ENCODE data around the gene CAMK2N1. TPM values are rescaled to one million over a fixed set of nuclear protein-coding genes. Genes with fewer than 3 reads are reported as not detected.
A peak's percentile ranks its signal among the peaks of the same experiment; 100 is the strongest.
"Not testable (repeated sequence)": the region's sequence is repeated elsewhere in the genome, so short reads cannot be mapped to it uniquely, and the experiment has no call there.

CAMK2N1 gene
- total RNA-seq: under 1 TPM; 0.81 to 0.87 TPM

DNA sequence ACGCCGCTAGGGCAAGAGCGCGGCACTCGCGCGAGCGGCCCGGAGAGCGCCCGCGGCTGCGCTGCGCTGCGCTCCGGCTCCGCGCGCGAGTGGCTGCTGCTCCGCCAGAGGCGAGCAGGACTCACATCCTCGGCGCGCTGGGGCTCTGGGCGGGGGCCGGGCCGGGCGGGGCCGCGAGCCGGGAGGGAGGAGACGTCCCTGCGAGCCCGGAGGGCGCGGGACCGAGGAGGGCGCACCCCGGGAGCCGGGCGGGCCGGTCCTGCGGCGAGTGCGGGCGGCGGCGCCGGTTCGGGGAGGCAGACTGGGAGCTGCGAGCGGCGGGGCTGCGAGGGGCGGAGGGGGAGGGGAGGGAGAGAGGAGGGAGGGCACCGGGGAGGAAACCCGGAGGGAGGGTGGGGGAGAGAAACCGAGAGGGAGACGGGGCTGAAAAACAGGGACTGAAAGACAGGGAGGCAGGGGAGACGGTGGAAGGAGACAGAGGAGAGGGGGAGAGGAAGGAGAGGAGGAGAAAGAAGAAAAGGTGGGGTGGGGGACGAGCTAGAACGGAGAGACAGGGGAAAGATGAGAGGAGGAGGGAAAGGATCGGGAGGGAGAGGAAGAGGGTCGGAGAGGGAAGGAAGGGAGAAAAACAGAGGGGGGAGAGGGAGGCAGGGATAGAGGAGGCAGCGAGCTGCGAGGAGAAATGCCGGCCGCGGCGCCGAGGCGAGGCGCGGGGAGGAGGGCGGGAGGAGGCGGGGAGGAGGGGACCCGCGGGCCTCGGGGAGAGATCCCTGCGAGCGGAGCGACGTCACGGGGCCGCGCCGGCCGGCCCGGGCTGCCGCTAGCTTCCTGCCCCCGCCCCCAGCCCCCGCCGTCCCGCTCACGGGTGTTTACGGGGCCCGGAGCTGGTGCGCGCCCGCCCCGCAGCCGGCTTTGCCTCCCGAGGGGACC lies at the start of gene CAMK2N1:
Gene CAMK2N1 (minus strand): TSS at position 684 of the 930 bp plus-strand sequence. CDS start 831 bp downstream, outside the sequence.
- Mint-ChIP-seq H3K27ac (peak within 1 kb of the TSS; percentile 6), H3K36me3 (no peaks in the 10 kb centered on the region), H3K9me3 (no peaks in the 10 kb centered on the region), H3K4me1 (ENCODE audit: low read depth) (peaks cover 14% of the 10 kb centered on the region), H3K4me3 (peak within 1 kb of the TSS; percentile 75), H3K27me3 (peaks cover 48% of the 10 kb centered on the region)
- peak; percentile 71 for DNase-seq
- intact Hi-C loops (cut with micrococcal nuclease): no loop called here
- CTCF ChIA-PET: interaction anchor here (1.1 kb wide), 1 partner anchor 108 kb away, joined by 3 read pairs; no protein-coding TSS in a partner anchor
- POLR2A ChIA-PET: no interaction called here

DNA sequence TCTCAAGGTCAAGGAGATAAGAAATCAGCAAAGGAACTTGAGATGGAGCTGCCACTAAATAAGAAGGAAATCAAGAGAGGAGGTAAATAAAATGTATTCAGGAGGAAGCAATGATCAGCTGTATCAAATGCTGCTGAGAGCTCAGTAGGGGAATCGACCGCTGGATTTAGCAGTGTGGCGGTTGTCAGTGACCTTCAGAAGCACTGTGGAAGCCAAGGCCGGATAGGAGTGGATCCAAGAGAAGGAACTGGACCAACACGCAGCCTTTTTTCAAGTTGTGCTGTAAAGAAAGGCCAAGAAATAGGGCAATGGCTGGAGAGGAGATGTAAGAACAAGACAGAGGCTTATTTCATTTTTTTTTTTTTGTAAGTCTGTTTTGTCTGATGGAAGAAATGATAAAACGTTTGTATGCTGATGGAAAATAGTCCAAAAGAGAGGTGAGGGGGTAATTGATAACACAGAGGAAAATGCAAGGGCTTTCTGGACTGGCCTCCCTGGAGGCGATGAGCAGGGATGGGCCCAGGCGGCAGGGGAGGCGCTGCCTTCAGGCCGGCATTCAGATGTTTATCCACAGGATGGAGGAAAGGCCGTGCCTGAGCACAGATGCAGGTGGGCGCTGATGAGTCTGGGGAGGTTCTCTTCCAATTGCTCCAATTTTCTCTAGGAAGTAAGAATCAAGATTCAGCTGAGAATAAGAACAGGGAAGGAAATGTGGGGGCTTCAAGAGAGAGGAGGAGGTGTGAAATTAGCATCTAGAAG lies 48.8 kb upstream of the CAMK2N1 start:
- intact Hi-C loops (cut with micrococcal nuclease): no loop called here
- DNase-seq: no peak
- H3K27me3 Mint-ChIP-seq: peaks cover 39% of the 10 kb centered on the region
- no peaks in the 10 kb centered on the region for H3K9me3 Mint-ChIP-seq
- no peaks in the 10 kb centered on the region for H3K4me1 Mint-ChIP-seq (ENCODE audit: low read depth)
- H3K36me3 Mint-ChIP-seq: no peaks in the 10 kb centered on the region
- H3K4me3 Mint-ChIP-seq: no peak overlapping the region
- ChIA-PET POLR2A (no interaction called here), CTCF (interaction anchor here (1.0 to 1.1 kb wide), 2 partner anchors 11 to 98 kb away, joined by 3 read pairs; partner anchors contain the start of gene PINK1)
- H3K27ac Mint-ChIP-seq: no peak overlapping the region

DNA sequence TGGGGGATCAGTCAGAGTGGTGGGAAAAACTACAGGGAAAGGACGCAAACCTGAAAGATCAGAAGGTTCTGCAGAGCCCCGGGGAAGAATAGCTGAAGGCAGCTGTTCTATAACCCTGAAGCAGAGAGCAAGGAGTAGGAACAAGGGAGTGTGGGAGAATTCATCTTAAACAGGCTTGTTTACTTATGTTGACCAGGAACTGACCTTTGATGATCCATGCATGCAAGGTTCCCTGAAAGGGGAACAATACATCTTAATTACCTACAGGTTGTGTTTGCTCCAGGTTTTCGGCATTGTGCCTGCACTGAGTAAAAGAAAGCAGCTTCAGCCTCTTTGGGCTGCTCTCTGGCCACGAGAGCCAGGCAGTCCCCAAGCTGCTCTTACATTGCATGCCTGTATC lies 47.6 kb upstream of the CAMK2N1 start:
- intact Hi-C loops (cut with micrococcal nuclease): no loop called here
- ChIA-PET CTCF (no interaction called here), POLR2A (no interaction called here)
- DNase-seq: no peak
- peaks cover 47% of the 10 kb centered on the region for H3K27me3 Mint-ChIP-seq
- no peak overlapping the region for H3K27ac Mint-ChIP-seq
- H3K36me3 Mint-ChIP-seq: no peaks in the 10 kb centered on the region
- no peaks in the 10 kb centered on the region for H3K9me3 Mint-ChIP-seq
- H3K4me3 Mint-ChIP-seq: no peak overlapping the region
- H3K4me1 Mint-ChIP-seq (ENCODE audit: low read depth): no peaks in the 10 kb centered on the region

DNA sequence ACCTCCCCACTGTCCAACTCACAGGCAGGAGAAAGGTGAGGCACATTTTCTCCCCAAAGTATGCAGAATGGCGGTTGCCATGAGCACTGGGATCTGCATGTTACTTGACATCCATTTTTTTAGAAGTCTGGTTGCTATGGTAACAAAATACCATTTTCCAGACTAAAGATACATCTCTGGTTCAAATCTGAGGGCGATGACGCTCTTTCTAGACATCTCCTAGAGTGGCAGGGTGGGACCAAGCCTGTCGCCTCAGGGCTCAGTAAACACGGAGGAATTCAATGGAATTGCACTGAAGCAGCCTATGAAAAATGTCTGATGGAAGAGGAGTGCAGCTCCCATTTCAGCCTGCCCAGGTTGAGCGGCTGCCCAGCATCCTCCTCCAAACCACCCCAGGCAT lies 44.9 kb upstream of the CAMK2N1 start:
- Mint-ChIP-seq H3K4me3 (no peak overlapping the region), H3K27me3 (peaks cover 51% of the 10 kb centered on the region)
- intact Hi-C loops (cut with micrococcal nuclease): no loop called here

DNA sequence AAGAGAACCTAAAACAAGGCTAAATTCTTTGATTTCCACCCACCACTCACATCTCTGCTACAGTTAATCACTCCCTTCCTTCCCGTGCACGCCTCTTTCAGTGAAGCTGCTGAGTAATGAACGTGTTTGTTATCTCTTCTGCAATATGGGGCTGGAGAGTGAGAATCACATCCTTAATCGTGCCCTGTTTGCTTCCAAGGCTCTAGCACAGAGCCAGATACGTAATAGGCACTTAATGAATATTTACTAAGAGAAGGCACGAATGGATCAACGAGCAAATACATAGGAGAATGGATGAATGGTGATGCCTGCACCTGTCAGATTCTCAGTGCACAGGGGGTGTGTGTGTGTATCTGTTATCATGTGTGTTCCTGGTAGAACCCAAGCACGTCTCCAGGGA lies 44.3 kb upstream of the CAMK2N1 start:
- intact Hi-C loops (cut with micrococcal nuclease): no loop called here
- no peak overlapping the region for H3K27ac Mint-ChIP-seq
- no peak for DNase-seq
- H3K36me3 Mint-ChIP-seq: no peaks in the 10 kb centered on the region
- H3K4me1 Mint-ChIP-seq (ENCODE audit: low read depth): no peaks in the 10 kb centered on the region
- no peak overlapping the region for H3K4me3 Mint-ChIP-seq
- H3K27me3 Mint-ChIP-seq: peaks cover 48% of the 10 kb centered on the region
- ChIA-PET CTCF (no interaction called here), POLR2A (no interaction called here)
- H3K9me3 Mint-ChIP-seq: no peaks in the 10 kb centered on the region

More for the DNA sequence above, 44.9 kb upstream of the CAMK2N1 start:
- Mint-ChIP-seq H3K36me3 (no peaks in the 10 kb centered on the region), H3K4me1 (ENCODE audit: low read depth) (no peaks in the 10 kb centered on the region), H3K27ac (no peak overlapping the region), H3K9me3 (no peaks in the 10 kb centered on the region)
- no peak for DNase-seq
- ChIA-PET CTCF (no interaction called here), POLR2A (no interaction called here)

DNA sequence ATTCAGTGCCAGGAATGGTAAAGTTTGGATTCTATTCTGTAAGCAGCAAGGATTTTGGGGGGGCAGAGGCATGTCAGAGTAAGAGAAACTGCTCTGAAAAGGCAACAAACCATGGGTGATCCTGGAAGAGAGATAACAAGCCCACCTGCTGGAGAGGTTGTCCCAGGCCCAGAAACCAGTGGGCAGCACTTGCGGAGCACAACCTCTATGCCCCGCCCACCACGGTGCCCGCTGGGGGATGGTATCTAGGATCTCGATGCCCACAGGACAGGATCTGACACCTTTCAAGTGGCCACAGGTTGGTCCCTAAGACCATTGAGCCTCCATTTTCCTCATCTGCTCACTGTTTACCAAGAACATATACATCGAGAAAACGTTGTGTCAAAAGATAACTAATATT lies 42.2 kb upstream of the CAMK2N1 start:
- H3K36me3 Mint-ChIP-seq: no peaks in the 10 kb centered on the region
- no peak overlapping the region for H3K27ac Mint-ChIP-seq
- no peak overlapping the region for H3K4me3 Mint-ChIP-seq
- H3K27me3 Mint-ChIP-seq: peaks cover 36% of the 10 kb centered on the region
- CTCF ChIA-PET: no interaction called here
- POLR2A ChIA-PET: no interaction called here
- intact Hi-C loops (cut with micrococcal nuclease): no loop called here
- H3K4me1 Mint-ChIP-seq (ENCODE audit: low read depth): no peaks in the 10 kb centered on the region
- DNase-seq: no peak
- no peaks in the 10 kb centered on the region for H3K9me3 Mint-ChIP-seq

DNA sequence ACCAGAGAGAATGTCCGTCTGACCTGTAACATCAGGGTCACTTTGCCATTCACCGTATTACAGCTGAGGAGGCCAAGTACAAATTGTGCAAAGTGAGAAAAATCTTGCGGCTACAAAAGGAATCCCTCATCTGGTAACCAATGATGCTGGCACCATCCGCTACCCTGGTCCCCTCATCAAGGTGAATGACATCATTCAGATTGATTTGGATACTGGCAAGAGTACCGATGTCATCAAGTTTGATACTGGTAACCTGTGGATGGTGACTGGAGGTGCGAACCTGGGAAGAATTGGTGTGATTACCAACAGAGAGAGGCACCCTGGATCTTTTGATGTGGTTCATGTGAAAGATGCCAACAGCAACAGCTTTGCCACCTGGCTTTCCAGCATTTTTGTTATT lies 40.3 kb upstream of the CAMK2N1 start:
- Mint-ChIP-seq H3K9me3 (no peaks in the 10 kb centered on the region), H3K36me3 (no peaks in the 10 kb centered on the region), H3K27me3 (peaks cover 30% of the 10 kb centered on the region), H3K4me1 (ENCODE audit: low read depth) (no peaks in the 10 kb centered on the region), H3K4me3 (no peak overlapping the region), H3K27ac (no peak overlapping the region)
- POLR2A ChIA-PET: no interaction called here
- DNase-seq: no peak
- intact Hi-C loops (cut with micrococcal nuclease): no loop called here
- CTCF ChIA-PET: interaction anchor here (1.0 kb wide), 1 partner anchor 9 kb away, joined by 5 read pairs; no protein-coding TSS in a partner anchor

DNA sequence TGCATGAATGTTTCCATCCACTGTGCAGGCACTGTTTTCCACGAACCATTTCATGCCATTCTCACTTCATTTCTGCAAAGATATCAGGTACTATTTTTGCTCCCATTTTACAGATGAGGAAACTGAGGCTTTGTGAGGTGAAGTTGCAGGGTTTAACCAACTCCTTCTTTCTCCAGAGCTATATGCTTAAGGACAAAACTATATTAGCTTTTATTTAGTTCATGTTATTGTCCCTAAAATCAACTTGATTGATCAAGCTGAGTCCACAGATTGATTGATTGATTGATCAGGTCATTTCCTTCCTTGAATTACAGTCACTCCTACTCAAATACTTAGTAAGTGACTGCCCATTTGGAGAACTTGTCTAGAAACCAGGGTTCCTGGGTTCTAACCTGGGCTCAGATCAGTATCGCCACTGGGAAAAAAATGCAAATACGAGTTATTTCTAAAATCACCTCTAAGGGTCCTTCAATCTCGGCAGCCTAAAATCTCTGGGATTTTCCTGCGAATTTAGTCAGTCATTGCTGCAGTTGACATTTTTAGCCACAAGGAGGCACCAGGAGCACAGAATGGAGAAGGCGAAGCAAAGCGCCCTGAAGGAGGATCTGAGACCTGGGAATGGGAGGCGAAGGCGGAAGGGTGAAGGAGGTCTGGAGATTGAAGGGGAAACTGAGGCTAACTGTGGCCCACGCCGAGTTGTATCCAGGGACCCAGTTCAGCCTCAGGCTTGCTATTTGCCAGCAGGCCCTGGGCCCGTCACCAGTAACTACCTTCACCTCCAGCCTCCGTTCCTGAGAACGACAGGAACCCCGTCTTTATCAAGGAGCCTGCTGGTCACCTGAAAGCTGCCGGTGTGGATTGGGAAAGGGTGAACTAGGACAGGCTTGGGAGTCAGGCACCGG lies 36.2 kb upstream of the CAMK2N1 start:
- POLR2A ChIA-PET: no interaction called here
- CTCF ChIA-PET: interaction anchor here (0.7 to 3.9 kb wide), 13 partner anchors 8 to 673 kb away, joined by 3 to 32 read pairs (median 4); partner anchors contain the start of gene PINK1
- no peaks in the 10 kb centered on the region for H3K36me3 Mint-ChIP-seq
- H3K9me3 Mint-ChIP-seq: no peaks in the 10 kb centered on the region
- DNase-seq: peak; percentile 72
- no peak overlapping the region for H3K4me3 Mint-ChIP-seq
- H3K4me1 Mint-ChIP-seq (ENCODE audit: low read depth): no peaks in the 10 kb centered on the region
- intact Hi-C loops (cut with micrococcal nuclease): loop anchor here (1.0 kb wide), 1 partner anchor 118 kb away; no protein-coding TSS in a partner anchor
- no peak overlapping the region for H3K27ac Mint-ChIP-seq
- peaks cover 5% of the 10 kb centered on the region for H3K27me3 Mint-ChIP-seq

DNA sequence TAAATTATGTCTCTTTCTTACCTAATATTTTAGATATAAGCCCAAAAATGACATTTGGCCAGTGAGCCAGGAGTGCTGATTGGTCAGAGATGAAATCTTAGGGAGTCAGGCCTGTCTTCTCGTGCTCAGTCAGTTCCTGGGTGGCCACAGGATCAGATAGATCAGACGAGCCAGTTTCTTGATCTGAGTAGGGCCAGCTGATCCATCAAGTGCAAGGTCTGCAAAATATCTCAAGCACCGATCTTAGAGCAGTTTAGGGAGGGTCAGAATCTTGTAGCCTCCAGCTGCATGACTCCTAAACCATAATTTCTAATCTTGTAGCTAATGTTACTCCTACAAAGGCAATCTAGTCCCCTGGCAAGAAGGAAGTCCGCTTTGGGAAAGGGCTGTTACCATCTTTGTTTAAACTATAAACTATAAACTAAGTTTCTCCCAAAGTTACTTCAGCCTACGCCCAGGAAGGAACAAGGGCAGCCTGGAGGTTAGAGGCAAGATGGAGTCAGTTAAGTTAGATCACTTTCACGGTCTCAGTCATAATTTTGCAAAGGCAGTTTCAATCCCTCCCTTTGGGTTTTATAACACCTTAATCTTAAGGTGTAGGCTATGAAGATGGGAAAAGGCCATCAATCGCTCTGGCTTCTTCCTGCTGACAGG lies 33.7 kb upstream of the CAMK2N1 start:
- H3K27ac Mint-ChIP-seq; DNase-seq; H3K9me3 Mint-ChIP-seq; POLR2A ChIA-PET; H3K4me3 Mint-ChIP-seq; H3K27me3 Mint-ChIP-seq; H3K4me1 Mint-ChIP-seq (ENCODE audit: low read depth); intact Hi-C loops (cut with micrococcal nuclease); H3K36me3 Mint-ChIP-seq: not testable (repeated sequence)
- CTCF ChIA-PET: interaction anchor here (0.8 kb wide), 1 partner anchor 114 kb away, joined by 3 read pairs; no protein-coding TSS in a partner anchor

DNA sequence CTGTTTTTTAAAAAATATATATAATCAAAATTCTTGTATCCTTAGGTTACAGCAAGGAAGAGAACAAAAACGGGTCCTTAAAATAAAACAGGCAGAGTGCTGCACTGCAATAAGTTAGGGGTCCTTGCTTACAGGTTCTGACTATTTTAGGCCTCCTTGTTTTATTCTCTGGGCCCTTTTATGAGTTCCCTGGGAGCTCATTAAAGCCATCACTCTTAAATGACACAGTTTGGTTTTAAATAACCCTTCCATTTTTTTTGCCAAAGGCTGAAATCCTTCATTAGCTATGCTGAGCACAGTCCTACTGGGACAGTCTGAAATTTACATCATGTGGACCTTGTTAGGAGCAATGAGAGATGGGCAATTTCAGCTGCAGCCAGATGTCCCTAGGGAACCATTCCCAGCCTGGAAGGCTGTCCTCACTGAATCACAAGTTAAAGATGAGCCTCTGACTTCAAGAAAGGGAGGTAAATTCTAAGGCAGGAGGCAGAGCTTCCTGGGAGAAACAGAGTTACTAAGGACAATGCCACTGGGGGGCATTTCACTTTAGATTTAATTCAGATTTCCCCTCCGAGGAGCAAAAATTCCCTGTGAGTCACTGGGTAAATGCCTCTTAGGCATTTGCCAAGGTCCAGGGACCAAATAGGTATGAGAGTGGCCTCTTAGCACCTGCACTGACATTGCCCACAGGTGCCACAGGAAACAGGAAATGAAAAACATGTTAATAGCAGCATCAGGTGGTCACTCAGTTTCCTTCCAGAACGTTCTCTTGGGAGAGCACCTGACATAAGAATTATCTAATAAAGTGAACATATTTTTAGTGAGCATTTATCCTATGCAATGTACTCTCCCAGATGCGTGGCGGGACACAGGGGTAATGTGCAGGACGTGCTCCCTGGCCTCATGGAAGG lies 25.8 kb upstream of the CAMK2N1 start:
- H3K9me3 Mint-ChIP-seq: no peaks in the 10 kb centered on the region
- POLR2A ChIA-PET: no interaction called here

More for the DNA sequence above, 25.8 kb upstream of the CAMK2N1 start:
- Mint-ChIP-seq H3K36me3 (peaks cover 2% of the 10 kb centered on the region), H3K27me3 (peaks cover 11% of the 10 kb centered on the region), H3K4me1 (ENCODE audit: low read depth) (peaks cover 4% of the 10 kb centered on the region), H3K27ac (no peak overlapping the region), H3K4me3 (no peak overlapping the region)
- DNase-seq: no peak
- CTCF ChIA-PET: interaction anchor here (0.6 kb wide), 1 partner anchor 696 kb away, joined by 3 read pairs; no protein-coding TSS in a partner anchor
- intact Hi-C loops (cut with micrococcal nuclease): no loop called here
